Calu3 (cell line): ENCODE data around the gene FARP1. TPM values are rescaled to one million over a fixed set of nuclear protein-coding genes. Genes with fewer than 3 reads are reported as not detected.

Experiments used
- BruUV-seq: library from RNA; stranded (reverse); fragments of 400-500 nt; replicated peaks from 2 replicates; lab custom pipeline; 2021; lab: Mats Ljungman, UMichigan
- CTCF ChIA-PET: fragments of 300-600 bp; sonication (Branson Sonifier 250); formaldehyde crosslinking; loops from one replicate; lab custom pipeline; 2022; ENCODE audit warnings: antibody characterized with exemption; lab: Charles Lee
- DNase-seq: peaks from one replicate; pipeline ENCODE4 v3.0.0; 2022
- H3K27ac Mint-ChIP-seq: one replicate; pipeline ENCODE4 v1.8.0; 2022; ENCODE audit warnings: mixed read lengths; ENCODE audit not compliant: unreplicated experiment
- H3K27me3 Mint-ChIP-seq: one replicate; pipeline ENCODE4 v1.8.0; 2022; ENCODE audit warnings: mixed read lengths; ENCODE audit not compliant: unreplicated experiment
- H3K36me3 Mint-ChIP-seq: one replicate; pipeline ENCODE4 v1.8.0; 2022; ENCODE audit warnings: mild to moderate bottlenecking, moderate library complexity, mixed read lengths; ENCODE audit not compliant: insufficient read depth, unreplicated experiment
- H3K4me1 Mint-ChIP-seq: one replicate; pipeline ENCODE4 v1.8.0; 2022; ENCODE audit warnings: mild to moderate bottlenecking, low read depth, mixed read lengths; ENCODE audit not compliant: unreplicated experiment
- H3K4me3 Mint-ChIP-seq: one replicate; pipeline ENCODE4 v1.8.0; 2022; ENCODE audit warnings: mild to moderate bottlenecking, low read depth, moderate library complexity, mixed read lengths; ENCODE audit not compliant: unreplicated experiment
- H3K9me3 Mint-ChIP-seq: one replicate; pipeline ENCODE4 v1.8.0; 2022; ENCODE audit warnings: low read depth, mixed read lengths; ENCODE audit not compliant: unreplicated experiment
- CTCF ChIP-seq: fragments of 200-600 bp; IDR thresholded peaks from one replicate; pipeline ENCODE4 v1.8.0; 2022; ENCODE audit warnings: antibody characterized with exemption; ENCODE audit not compliant: unreplicated experiment
- intact Hi-C: fragments of 100-400 bp; cut with micrococcal nuclease; formaldehyde crosslinking; loops from one replicate; pipeline ENCODE4 v1.10.0; 2022; ENCODE audit not compliant: unreplicated experiment
- total RNA-seq: library from RNA; stranded (reverse); gene quantifications from 2 replicates; pipeline ENCODE4 v1.2.3, GENCODE V29; 2022

The FARP1 gene
- total RNA-seq, 1 experiment from 2014 or later, result 47.0 TPM

DNA sequence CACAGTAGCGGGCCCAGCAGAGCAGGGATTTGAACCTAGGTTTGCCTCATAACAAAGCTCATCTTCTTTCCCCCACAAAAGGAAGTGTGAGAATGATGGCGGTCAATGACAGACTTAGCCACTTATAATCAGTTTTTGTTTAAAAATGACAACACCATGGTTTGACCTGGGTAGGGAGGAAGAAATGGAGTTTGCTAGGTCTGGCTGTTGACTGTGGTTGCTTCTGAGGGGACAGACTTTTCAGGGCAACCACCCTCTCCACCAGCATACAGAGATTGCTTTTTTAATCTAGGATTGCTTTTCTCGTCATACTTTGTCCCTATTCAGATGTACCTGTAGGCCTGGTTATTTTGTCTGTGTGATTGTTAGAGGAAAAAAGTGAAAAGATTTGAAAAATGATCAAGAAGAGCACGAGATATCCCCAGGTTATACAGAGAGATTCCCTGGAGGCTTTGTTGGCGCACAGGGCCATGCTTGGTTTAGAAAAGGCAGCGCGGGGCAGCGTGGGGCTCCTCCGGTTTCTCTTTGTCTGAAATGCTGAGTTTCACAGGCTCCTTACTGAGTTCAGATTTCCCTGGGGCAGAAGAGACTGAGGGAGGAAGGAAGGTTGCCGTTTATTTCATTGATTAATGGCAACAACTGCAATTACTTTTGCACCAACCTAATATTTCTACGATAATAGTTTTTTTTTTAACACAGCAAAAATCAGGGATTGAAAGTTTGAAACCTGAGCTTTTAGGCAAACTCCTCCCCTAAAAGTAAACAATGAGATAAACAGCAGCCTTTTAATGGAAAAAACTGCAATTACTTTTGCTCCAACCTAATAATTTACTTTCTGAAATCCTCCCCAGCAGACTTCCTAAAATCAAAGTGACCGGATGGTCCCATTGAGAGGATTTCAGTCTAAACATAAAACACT lies 131.2 kb downstream of the FARP1 start:
- Mint-ChIP-seq H3K9me3 (no peaks in the 10 kb centered on the region), H3K27ac (no peak overlapping the region), H3K36me3 (no peaks in the 10 kb centered on the region), H3K4me1 (peaks cover 26% of the 10 kb centered on the region), H3K27me3 (no peaks in the 10 kb centered on the region), H3K4me3 (no peak overlapping the region)
- CTCF ChIA-PET, result no interaction called here
- TF ChIP-seq CTCF, result no peak
- BruUV-seq, result no TSS peak
- intact Hi-C loops, result no loop called here
- no peak for DNase-seq

DNA sequence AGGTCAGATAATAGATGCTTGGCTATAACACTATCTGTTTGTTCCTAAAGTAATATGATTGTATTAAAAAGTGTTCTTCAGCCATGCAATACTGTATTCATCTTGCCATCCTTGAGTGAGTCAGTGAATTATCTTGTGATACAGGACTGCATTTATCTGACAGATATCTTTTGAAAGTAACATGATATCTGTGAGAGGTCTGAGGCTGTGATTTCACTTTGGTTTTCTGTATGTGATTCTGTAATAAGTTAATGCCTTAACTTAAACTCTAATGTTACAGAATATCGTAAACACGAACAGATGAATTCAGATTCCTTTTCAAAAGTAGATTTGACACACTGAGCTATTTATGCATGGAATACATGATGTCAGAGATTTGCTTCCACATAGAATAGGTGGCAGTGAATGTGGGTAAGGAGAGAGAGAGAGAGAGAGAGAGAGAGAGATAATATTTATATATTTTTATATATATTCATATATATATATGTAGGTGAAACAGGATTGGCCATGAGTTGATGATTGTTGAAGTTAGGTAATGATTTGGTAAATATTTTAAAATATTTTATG lies 132.1 kb downstream of the FARP1 start:
- CTCF ChIA-PET, result no interaction called here
- Mint-ChIP-seq H3K4me3 (no peak overlapping the region), H3K36me3 (no peaks in the 10 kb centered on the region), H3K9me3 (no peaks in the 10 kb centered on the region), H3K4me1 (peaks cover 28% of the 10 kb centered on the region), H3K27me3 (no peaks in the 10 kb centered on the region), H3K27ac (no peak overlapping the region)
- no peak for TF ChIP-seq CTCF
- intact Hi-C loops, result no loop called here
- BruUV-seq, result no TSS peak
- DNase-seq, result no peak

- no peak overlapping the region for H3K4me3 Mint-ChIP-seq
- no peaks in the 10 kb centered on the region for H3K9me3 Mint-ChIP-seq
- H3K27ac Mint-ChIP-seq, result no peak overlapping the region
- BruUV-seq, result no TSS peak
- no peaks in the 10 kb centered on the region for H3K27me3 Mint-ChIP-seq
- H3K36me3 Mint-ChIP-seq, result no peaks in the 10 kb centered on the region
- intact Hi-C loops, result no loop called here
- no peak for TF ChIP-seq CTCF
- peaks cover 32% of the 10 kb centered on the region for H3K4me1 Mint-ChIP-seq
- no peak for DNase-seq
- CTCF ChIA-PET, result interaction anchor here (0.6 kb wide), 1 partner anchor 12 kb away, joined by 4 read pairs; no protein-coding TSS in a partner anchor
Observed at GRCh38 chr13:98275681-98276171, 132.8 kb downstream of the FARP1 start.

- CTCF ChIA-PET, result no interaction called here
- TF ChIP-seq CTCF, result no peak
- peaks cover 32% of the 10 kb centered on the region for H3K4me1 Mint-ChIP-seq
- no peak for DNase-seq
- H3K9me3 Mint-ChIP-seq, result no peaks in the 10 kb centered on the region
- no peaks in the 10 kb centered on the region for H3K36me3 Mint-ChIP-seq
- intact Hi-C loops, result no loop called here
- BruUV-seq, result no TSS peak
- no peak overlapping the region for H3K27ac Mint-ChIP-seq
- no peaks in the 10 kb centered on the region for H3K27me3 Mint-ChIP-seq
- no peak overlapping the region for H3K4me3 Mint-ChIP-seq
Observed at GRCh38 chr13:98276486-98276885, 133.6 kb downstream of the FARP1 start.
